Activated CD8-positive, alpha-beta T cell treated with anti-CD3 and anti-CD28 coated beads for 36 hours (primary cell): ENCODE results near the gene PRPF18. TPM values are rescaled to one million over a fixed set of nuclear protein-coding genes. Genes with fewer than 3 reads are reported as not detected.

Experiments
- ATAC-seq: fragments of 200-7000 bp; cut with Tn5 transposase; one replicate; pipeline ENCODE4 v1.10.0; 2021; ENCODE audit warnings: mild to moderate bottlenecking, moderate library complexity
- CTCF ChIA-PET: fragments of 350-600 bp; sonication (Branson Sonifier 250); formaldehyde crosslinking; loops from one replicate; lab custom pipeline; 2021; ENCODE audit warnings: antibody characterized with exemption; lab: Charles Lee
- POLR2A ChIA-PET: fragments of 350-600 bp; sonication (Branson Sonifier 250); formaldehyde crosslinking; loops from one replicate; lab custom pipeline; 2021; ENCODE audit warnings: antibody characterized with exemption; lab: Charles Lee
- DNase-seq: peaks from one replicate; pipeline ENCODE4 v3.0.0-alpha.2; 2020
- H3K27ac Mint-ChIP-seq: one replicate; pipeline ENCODE4 v1.8.0; 2021; ENCODE audit warnings: mild to moderate bottlenecking, mixed read lengths
- H3K27me3 Mint-ChIP-seq: one replicate; pipeline ENCODE4 v1.8.0; 2021; ENCODE audit warnings: mixed read lengths
- H3K36me3 Mint-ChIP-seq: one replicate; pipeline ENCODE4 v1.8.0; 2021; ENCODE audit warnings: low read depth, mixed read lengths
- H3K4me1 Mint-ChIP-seq: one replicate; pipeline ENCODE4 v1.8.0; 2021; ENCODE audit warnings: low read depth, mixed read lengths
- H3K4me3 Mint-ChIP-seq: one replicate; pipeline ENCODE4 v1.8.0; 2021; ENCODE audit warnings: mild to moderate bottlenecking, moderate library complexity, mixed read lengths
- H3K9me3 Mint-ChIP-seq: one replicate; pipeline ENCODE4 v1.8.0; 2021; ENCODE audit warnings: mixed read lengths
- CTCF ChIP-seq: fragments of 200-600 bp; IDR thresholded peaks from one replicate; pipeline ENCODE4 v1.8.0; 2022; ENCODE audit warnings: antibody characterized with exemption, mild to moderate bottlenecking
- intact Hi-C: fragments of 100-400 bp; cut with micrococcal nuclease; formaldehyde crosslinking; loops from one replicate; pipeline ENCODE4 v1.10.0; 2022
- total RNA-seq, 2 experiments: library from RNA; stranded (reverse); gene quantifications; one replicate each; pipeline ENCODE4 v1.2.3, GENCODE V29; 2021

Gene PRPF18
- total RNA-seq, 2 experiments from 2014 or later, result 17.9 to 18.4 TPM

- Mint-ChIP-seq H3K4me1 (no peaks in the 10 kb centered on the region), H3K27ac (no peak overlapping the region), H3K36me3 (no peaks in the 10 kb centered on the region), H3K9me3 (no peaks in the 10 kb centered on the region), H3K27me3 (no peaks in the 10 kb centered on the region), H3K4me3 (no peak overlapping the region)
- ChIA-PET POLR2A (interaction anchor here (1.0 kb wide), 1 partner anchor 274 kb away, joined by 3 read pairs; no protein-coding TSS in a partner anchor), CTCF (no interaction called here)
- DNase-seq (no peak), ATAC-seq (no peak)
- TF ChIP-seq CTCF, result no peak
- intact Hi-C loops, result no loop called here
These were observed 37.9 kb downstream of the PRPF18 start for GRCh38 chr10:13624630-13625029.

- ATAC-seq (no peak), DNase-seq (no peak)
- H3K36me3 Mint-ChIP-seq, result peaks cover 5% of the 10 kb centered on the region
- H3K4me1 Mint-ChIP-seq, result no peaks in the 10 kb centered on the region
- intact Hi-C loops, result no loop called here
- TF ChIP-seq CTCF, result no peak
- no peaks in the 10 kb centered on the region for H3K27me3 Mint-ChIP-seq
- H3K9me3 Mint-ChIP-seq, result no peaks in the 10 kb centered on the region
- no peak overlapping the region for H3K27ac Mint-ChIP-seq
- ChIA-PET POLR2A (interaction anchor here (0.6 kb wide), 1 partner anchor 11 kb away, joined by 3 read pairs; no protein-coding TSS in a partner anchor), CTCF (no interaction called here)
- no peak overlapping the region for H3K4me3 Mint-ChIP-seq
These were observed 40.9 kb downstream of the PRPF18 start for GRCh38 chr10:13627459-13628310.

- no peaks in the 10 kb centered on the region for H3K27me3 Mint-ChIP-seq
- H3K9me3 Mint-ChIP-seq, result no peaks in the 10 kb centered on the region
- peaks cover 5% of the 10 kb centered on the region for H3K36me3 Mint-ChIP-seq
- ChIA-PET POLR2A (no interaction called here), CTCF (interaction anchor here (1.3 kb wide), 1 partner anchor 15 kb away, joined by 4 read pairs; no protein-coding TSS in a partner anchor)
- ATAC-seq (no peak), DNase-seq (no peak)
- no peak for TF ChIP-seq CTCF
- no peak overlapping the region for H3K4me3 Mint-ChIP-seq
- no peak overlapping the region for H3K27ac Mint-ChIP-seq
- no peaks in the 10 kb centered on the region for H3K4me1 Mint-ChIP-seq
- intact Hi-C loops, result no loop called here
These were observed 41.9 kb downstream of the PRPF18 start for GRCh38 chr10:13628661-13629060.

- no peaks in the 10 kb centered on the region for H3K4me1 Mint-ChIP-seq
- CTCF ChIA-PET, result interaction anchor here (1.3 kb wide), 1 partner anchor 16 kb away, joined by 4 read pairs; no protein-coding TSS in a partner anchor
These were observed 42.4 kb downstream of the PRPF18 start for GRCh38 chr10:13629116-13629515.

More at GRCh38 chr10:13629116-13629515, 42.4 kb downstream of the PRPF18 start:
- H3K4me3 Mint-ChIP-seq, result no peak overlapping the region
- no peak overlapping the region for H3K27ac Mint-ChIP-seq
- DNase-seq, result no peak
- peaks cover 5% of the 10 kb centered on the region for H3K36me3 Mint-ChIP-seq
- ATAC-seq, result no peak
- no peaks in the 10 kb centered on the region for H3K27me3 Mint-ChIP-seq
- no peaks in the 10 kb centered on the region for H3K9me3 Mint-ChIP-seq
- no peak for TF ChIP-seq CTCF
- POLR2A ChIA-PET, result no interaction called here
- intact Hi-C loops, result no loop called here
